ENCODE measurements around the gene MEX3C.

DNA sequence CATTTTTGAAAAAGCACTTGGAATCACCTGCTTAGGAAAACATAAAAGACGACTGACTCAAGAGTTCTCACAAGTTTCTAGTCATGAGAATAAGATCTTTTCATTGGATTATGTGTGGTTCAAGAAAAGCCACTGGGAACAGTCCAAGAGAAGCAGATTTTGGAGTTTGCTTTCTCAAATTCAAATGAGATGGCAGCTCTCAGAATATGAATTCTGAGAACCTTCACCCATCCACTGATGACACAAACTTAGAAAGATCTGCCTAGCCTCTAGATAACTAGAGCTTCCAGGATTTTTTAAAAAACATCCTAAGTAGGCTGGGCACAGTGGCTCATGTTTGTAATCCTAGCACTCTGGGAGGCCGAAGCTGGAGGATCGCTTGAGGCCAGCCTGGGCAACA, 26.8 kb downstream of the MEX3C start:
- TF ChIP-seq POLR2A (IDR thresholded peaks at IDR 0.05): no peak
- TF ChIP-seq, protein P1, sequence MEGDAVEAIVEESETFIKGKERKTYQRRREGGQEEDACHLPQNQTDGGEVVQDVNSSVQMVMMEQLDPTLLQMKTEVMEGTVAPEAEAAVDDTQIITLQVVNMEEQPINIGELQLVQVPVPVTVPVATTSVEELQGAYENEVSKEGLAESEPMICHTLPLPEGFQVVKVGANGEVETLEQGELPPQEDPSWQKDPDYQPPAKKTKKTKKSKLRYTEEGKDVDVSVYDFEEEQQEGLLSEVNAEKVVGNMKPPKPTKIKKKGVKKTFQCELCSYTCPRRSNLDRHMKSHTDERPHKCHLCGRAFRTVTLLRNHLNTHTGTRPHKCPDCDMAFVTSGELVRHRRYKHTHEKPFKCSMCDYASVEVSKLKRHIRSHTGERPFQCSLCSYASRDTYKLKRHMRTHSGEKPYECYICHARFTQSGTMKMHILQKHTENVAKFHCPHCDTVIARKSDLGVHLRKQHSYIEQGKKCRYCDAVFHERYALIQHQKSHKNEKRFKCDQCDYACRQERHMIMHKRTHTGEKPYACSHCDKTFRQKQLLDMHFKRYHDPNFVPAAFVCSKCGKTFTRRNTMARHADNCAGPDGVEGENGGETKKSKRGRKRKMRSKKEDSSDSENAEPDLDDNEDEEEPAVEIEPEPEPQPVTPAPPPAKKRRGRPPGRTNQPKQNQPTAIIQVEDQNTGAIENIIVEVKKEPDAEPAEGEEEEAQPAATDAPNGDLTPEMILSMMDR (IDR thresholded peaks at IDR 0.05): no peak
